HG02943 (cell line): ENCODE measurements around the gene CRHR1.
"Not testable (repeated sequence)": the region's sequence is repeated elsewhere in the genome, so short reads cannot be mapped to it uniquely, and the experiment has no call there.

ENCODE experiments used
- ATAC-seq: cut with Tn5 transposase; IDR thresholded peaks from one replicate; pipeline ENCODE4 v1.9.1; 2021; ENCODE audit warnings: mild to moderate bottlenecking, low read depth, moderate library complexity; ENCODE audit not compliant: unreplicated experiment

The CRHR1 gene

DNA sequence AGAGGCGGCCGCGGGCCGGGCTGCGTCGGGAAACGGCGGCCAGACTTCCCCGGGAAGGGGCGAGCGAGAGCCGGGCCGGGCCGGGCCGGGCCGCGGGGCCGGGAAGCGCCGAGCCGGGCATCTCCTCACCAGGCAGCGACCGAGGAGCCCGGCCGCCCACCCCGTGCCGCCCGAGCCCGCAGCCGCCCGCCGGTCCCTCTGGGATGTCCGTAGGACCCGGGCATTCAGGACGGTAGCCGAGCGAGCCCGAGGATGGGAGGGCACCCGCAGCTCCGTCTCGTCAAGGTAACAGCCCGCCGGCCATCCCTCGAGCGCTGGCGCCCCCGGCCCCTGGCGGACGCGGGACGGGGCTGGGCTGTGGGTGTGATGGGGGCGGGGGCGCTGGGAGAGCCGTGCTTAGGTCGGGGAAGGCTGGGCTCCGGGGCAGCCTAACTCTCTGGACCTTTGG, at the start of gene CRHR1:
Gene CRHR1, plus strand, starts transcription at position 28 of the 448 bp plus-strand sequence. Its CDS starts 225 bp downstream, at position 253.
- ATAC-seq = no peak

GRCh38 chr17:45734598-45734997, 49.5 kb upstream of the CRHR1 start:
- no peak for ATAC-seq

DNA sequence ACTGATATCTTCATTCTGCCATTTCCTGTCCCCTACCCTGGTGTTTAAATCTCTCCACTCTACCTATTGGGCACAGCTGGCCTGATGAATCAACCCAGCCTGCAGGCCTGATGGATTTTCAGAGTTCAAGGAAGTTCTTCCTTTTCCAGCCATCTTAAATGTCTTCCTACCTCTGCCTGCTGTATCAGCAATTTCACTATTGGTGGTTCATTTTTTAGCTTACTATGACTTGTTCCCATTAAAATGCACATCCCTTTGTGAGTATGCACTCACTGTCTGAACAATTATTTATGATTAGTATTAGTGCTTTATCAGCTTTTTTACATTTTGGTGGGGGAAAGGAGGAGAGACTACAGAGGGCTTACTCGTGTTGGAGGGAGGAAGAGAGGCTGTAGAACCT, 48.6 kb upstream of the CRHR1 start:
- no peak for ATAC-seq

- no peak for ATAC-seq
These were observed 44.3 kb upstream of the CRHR1 start for GRCh38 chr17:45739786-45740185.

DNA sequence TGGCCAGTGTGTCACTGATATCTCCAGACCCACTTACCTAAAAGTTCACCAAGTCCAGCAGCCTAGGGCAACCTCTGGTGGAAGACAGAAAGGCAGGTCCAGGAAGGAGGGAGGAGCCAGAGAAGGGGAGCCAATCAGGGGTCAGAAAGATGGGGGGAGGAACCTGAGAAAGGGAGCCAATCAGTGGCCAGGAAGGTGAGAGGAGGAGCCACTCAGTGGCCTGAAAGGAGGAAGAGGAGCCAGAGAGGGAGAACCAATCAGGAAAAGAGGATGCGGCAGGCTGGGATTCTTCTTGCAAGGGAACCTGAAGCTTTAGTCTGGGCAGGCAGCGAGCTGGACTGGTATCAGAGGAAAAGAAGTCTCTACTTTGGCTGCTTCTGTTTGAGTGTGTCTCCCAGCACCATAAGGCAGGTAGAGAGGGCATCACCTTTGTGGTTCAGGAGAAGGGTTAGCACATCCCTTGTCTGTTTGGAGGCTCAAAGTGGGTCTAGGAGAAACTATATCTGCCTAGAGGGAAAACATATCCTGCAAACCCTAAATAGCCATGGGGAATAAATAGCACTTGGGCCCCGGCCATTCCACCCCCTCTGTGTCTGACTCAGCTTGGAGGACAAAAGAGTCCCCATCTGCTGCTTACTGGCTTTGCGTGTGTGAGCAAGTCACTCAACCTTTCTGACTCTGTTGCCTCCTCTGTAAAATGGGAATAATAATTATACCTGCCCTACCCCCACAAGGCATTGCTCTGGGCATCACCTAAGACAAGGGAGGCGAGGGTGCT, 43.4 kb upstream of the CRHR1 start:
- no peak for ATAC-seq

DNA sequence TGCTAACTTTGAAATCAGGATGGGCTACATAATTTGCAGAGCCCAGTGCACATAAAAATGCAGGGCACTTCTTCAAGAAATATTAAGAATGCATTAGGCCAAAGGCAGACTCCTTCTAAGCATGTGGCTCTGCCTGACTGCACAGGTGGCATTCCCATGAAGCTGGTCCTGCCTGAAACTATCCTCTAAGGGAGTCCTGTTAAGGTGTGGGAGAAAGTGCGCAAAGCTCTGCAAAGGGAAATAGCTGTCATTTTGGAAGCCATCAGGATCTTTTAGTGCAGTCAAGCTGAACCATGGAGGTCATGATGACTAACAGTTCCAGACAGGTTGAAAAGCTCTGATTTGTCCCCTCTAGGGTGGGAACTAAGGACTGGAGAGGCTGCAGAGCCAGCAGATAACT, 41.9 kb upstream of the CRHR1 start:
- ATAC-seq = no peak

- ATAC-seq = no peak
These were observed 40.3 kb upstream of the CRHR1 start for GRCh38 chr17:45743626-45744326.

GRCh38 chr17:45744826-45745225, 39.3 kb upstream of the CRHR1 start:
- ATAC-seq = not testable (repeated sequence)

GRCh38 chr17:45745601-45746494, 38.3 kb upstream of the CRHR1 start:
- ATAC-seq = no peak

GRCh38 chr17:45747911-45748310, 36.2 kb upstream of the CRHR1 start:
- no peak for ATAC-seq

- no peak for ATAC-seq
These were observed 35.3 kb upstream of the CRHR1 start for GRCh38 chr17:45748731-45749310.

DNA sequence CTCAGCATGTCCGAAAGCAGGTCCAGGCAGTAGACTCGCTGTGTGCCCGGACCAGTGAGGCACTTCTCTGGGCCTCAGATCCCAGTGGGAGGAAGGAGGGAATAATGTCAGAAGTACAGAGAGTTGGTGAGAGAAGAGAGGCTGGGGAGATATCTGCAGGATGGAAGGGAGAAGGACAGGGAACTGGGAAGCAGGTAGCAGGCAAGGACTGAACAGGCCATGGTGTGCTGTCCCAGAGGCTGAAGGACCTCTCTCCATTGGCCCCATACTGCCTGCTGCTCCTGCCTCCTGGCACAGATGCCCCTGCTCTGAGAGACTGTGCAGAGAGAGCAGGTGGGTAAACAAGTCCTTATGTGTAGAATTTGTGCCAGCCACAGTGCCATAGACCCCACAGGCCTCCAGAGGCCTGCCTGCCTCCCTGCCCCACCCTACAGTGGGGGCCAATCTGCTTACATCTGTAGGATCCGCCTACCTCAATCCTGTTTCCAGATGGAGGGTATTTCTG, 34.2 kb upstream of the CRHR1 start:
- ATAC-seq = no peak

- ATAC-seq = no peak
These were observed 33.2 kb upstream of the CRHR1 start for GRCh38 chr17:45750779-45751440.

DNA sequence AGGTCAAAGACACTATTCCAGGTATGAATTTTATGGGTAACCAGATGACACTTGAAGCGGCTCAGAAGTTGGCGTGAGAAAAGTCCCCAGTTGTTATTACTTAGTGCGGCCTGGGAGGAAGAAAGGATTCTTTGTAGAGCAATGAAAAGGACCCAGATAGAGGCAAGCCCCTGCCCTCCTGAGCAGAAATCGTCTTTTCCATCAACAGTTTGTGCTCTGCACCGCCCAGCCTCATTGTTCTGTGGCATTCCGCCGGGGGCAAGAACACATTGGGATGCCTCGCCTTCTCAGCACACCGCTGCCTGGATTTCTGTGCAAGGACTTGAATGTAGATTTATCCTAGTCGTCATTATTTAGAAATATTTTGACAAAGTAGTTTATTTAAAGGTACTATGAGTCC, 32.7 kb upstream of the CRHR1 start:
- no peak for ATAC-seq

DNA sequence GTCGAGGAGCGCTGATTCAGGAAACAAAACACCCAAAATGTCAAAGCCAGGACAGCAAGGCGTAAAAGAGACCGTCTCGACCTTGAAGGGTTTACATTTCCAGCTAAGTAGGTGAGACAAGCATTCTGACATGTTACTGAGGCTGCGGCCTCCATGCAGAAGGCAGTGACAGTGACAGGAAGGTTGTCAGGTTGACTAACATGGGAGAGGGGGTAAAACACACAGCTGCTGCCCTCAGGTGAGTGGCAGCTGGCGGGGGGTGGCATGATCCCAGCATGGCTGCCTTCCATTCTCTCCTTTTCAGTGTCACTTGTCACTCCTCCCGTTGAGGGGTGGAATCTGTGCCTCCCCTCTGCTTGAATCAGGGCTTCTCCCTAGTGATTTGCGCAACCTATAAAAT, 31.9 kb upstream of the CRHR1 start:
- no peak for ATAC-seq

DNA sequence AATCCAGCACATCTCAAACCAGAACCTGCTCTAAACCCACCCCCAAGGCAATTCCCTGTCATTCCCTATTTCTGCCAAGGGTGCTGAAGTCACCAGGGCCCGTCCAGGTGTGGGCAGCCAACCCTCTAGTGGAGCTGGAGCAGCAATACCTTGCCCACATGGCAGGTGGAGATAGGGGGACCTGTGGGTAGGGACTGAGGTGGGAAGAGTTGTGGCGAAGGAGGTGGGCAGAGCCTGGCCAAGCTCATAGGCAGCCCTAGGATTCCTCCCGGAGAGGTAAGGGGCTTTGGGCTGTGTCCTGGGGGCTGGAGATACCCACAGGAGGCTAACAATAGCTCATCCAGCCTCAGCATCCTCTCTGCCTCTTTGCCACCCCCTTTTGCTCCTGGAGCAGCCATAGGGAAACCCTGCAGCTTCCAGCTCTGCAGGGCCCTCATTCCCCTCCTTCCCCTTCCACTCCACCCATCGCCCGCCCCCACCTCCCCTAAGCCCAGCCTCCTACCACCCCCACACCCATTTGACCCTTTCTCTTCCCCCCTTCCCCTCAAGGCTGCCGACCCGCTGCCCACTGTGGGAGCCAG, 30.4 kb upstream of the CRHR1 start:
- no peak for ATAC-seq

- no peak for ATAC-seq
These were observed 29.1 kb upstream of the CRHR1 start for GRCh38 chr17:45755050-45755449.

GRCh38 chr17:45756266-45756991, 27.7 kb upstream of the CRHR1 start:
- ATAC-seq = no peak
